Calu3 (cell line): ENCODE measurements around the gene REG1B. TPM values are rescaled to one million over a fixed set of nuclear protein-coding genes. Genes with fewer than 3 reads are reported as not detected.

Source experiments
- BruUV-seq: library from RNA; stranded (reverse); fragments of 400-500 nt; replicated peaks from 2 replicates; lab custom pipeline; 2021; lab: Mats Ljungman, UMichigan
- CTCF ChIA-PET: fragments of 300-600 bp; sonication (Branson Sonifier 250); formaldehyde crosslinking; loops from one replicate; lab custom pipeline; 2022; ENCODE audit warnings: antibody characterized with exemption; lab: Charles Lee
- DNase-seq: peaks from one replicate; pipeline ENCODE4 v3.0.0; 2022
- H3K27ac Mint-ChIP-seq: one replicate; pipeline ENCODE4 v1.8.0; 2022; ENCODE audit warnings: mixed read lengths; ENCODE audit not compliant: unreplicated experiment
- H3K27me3 Mint-ChIP-seq: one replicate; pipeline ENCODE4 v1.8.0; 2022; ENCODE audit warnings: mixed read lengths; ENCODE audit not compliant: unreplicated experiment
- H3K36me3 Mint-ChIP-seq: one replicate; pipeline ENCODE4 v1.8.0; 2022; ENCODE audit warnings: mild to moderate bottlenecking, moderate library complexity, mixed read lengths; ENCODE audit not compliant: insufficient read depth, unreplicated experiment
- H3K4me1 Mint-ChIP-seq: one replicate; pipeline ENCODE4 v1.8.0; 2022; ENCODE audit warnings: mild to moderate bottlenecking, low read depth, mixed read lengths; ENCODE audit not compliant: unreplicated experiment
- H3K4me3 Mint-ChIP-seq: one replicate; pipeline ENCODE4 v1.8.0; 2022; ENCODE audit warnings: mild to moderate bottlenecking, low read depth, moderate library complexity, mixed read lengths; ENCODE audit not compliant: unreplicated experiment
- H3K9me3 Mint-ChIP-seq: one replicate; pipeline ENCODE4 v1.8.0; 2022; ENCODE audit warnings: low read depth, mixed read lengths; ENCODE audit not compliant: unreplicated experiment
- intact Hi-C: fragments of 100-400 bp; cut with micrococcal nuclease; formaldehyde crosslinking; loops from one replicate; pipeline ENCODE4 v1.10.0; 2022; ENCODE audit not compliant: unreplicated experiment
- total RNA-seq: library from RNA; stranded (reverse); gene quantifications from 2 replicates; pipeline ENCODE4 v1.2.3, GENCODE V29; 2022
- TF ChIP-seq, protein P1 (sequence below): fragments of 200-600 bp; IDR thresholded peaks from one replicate; pipeline ENCODE4 v1.8.0; 2022; ENCODE audit warnings: antibody characterized with exemption; ENCODE audit not compliant: unreplicated experiment

The REG1B gene
- total RNA-seq, 1 experiment from 2014 or later = not detected

DNA sequence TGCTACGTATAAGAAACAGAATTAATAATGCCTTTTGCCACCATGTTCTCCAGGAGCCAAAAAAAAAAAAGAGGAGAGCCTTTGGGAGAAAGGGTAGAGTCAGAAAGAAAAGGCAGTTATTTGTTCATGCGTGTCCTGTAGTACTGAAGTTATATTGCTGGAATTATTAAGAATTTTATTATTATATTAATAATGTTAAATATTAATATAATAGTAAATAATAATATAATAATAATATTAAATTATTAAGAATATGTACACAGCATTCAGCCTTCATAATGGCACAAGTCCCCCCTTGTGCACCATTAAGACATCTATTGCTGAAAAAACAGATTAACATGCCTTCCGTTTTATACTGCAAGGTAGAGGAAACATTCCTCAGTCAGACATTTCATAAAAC lies 40.6 kb upstream of the REG1B start:
- DNase-seq = no peak
- Mint-ChIP-seq H3K4me1 (no peaks in the 10 kb centered on the region), H3K9me3 (peaks cover 5% of the 10 kb centered on the region), H3K27ac (no peak overlapping the region), H3K4me3 (no peak overlapping the region), H3K27me3 (no peaks in the 10 kb centered on the region), H3K36me3 (no peaks in the 10 kb centered on the region)
- no TSS peak for BruUV-seq
- TF ChIP-seq, protein P1, sequence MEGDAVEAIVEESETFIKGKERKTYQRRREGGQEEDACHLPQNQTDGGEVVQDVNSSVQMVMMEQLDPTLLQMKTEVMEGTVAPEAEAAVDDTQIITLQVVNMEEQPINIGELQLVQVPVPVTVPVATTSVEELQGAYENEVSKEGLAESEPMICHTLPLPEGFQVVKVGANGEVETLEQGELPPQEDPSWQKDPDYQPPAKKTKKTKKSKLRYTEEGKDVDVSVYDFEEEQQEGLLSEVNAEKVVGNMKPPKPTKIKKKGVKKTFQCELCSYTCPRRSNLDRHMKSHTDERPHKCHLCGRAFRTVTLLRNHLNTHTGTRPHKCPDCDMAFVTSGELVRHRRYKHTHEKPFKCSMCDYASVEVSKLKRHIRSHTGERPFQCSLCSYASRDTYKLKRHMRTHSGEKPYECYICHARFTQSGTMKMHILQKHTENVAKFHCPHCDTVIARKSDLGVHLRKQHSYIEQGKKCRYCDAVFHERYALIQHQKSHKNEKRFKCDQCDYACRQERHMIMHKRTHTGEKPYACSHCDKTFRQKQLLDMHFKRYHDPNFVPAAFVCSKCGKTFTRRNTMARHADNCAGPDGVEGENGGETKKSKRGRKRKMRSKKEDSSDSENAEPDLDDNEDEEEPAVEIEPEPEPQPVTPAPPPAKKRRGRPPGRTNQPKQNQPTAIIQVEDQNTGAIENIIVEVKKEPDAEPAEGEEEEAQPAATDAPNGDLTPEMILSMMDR = no peak
- intact Hi-C loops = no loop called here
- CTCF ChIA-PET = no interaction called here

DNA sequence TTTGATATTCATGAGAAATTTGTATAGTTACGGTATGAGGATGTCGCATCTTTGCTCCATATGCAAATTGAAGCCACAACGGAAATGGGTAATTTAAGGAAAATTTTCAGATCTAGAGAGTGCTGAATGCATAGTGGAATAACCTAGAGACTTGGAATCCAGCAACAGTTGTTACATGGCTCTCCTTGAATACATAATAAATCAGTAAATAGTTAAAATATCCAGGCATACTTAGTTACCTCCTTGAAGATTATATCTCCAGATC lies 37.9 kb upstream of the REG1B start:
- TF ChIP-seq, protein P1 = no peak
- CTCF ChIA-PET = no interaction called here
- no peak for DNase-seq
- intact Hi-C loops = no loop called here
- Mint-ChIP-seq H3K4me3 (no peak overlapping the region), H3K4me1 (no peaks in the 10 kb centered on the region), H3K27ac (no peak overlapping the region), H3K36me3 (no peaks in the 10 kb centered on the region), H3K27me3 (no peaks in the 10 kb centered on the region), H3K9me3 (peaks cover 5% of the 10 kb centered on the region)
- no TSS peak for BruUV-seq

DNA sequence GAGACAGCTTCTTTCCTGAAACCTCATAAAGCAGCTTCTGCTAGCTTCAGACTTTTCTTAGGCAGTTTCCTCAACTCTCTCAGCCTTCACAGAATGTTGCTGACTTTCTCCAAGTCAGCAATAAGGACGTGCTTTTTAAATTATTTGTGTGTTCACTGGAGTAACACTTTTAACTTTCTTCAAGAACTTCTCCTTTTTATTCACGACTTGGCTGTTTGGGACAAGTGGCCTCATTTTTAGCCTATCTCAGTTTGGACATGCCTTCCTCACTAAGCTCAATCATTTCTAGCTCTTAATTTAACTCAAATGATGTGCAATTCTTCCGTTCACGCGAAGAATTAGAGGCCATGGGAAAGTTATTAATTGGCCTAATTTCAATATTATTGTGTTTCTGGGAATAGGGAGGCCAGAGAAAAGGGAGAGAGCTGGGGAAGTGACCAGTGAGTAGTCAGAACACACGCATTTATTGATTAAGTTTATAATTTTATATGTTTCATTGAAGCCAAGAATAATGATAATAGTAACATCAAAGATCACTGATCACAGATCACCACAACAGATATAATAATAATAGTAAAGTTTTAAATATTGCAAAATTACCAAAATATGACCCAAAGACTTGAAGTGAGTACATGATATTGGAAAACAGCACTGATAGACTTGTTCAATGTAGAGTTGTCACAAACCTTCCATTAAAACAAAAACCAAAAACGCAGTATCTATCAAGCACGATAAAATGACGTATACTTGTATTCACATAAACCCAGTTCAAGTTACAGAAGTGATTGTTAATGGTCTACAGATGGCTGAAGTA lies 37.3 kb upstream of the REG1B start:
- CTCF ChIA-PET = no interaction called here
- no peak for DNase-seq
- Mint-ChIP-seq H3K36me3 (no peaks in the 10 kb centered on the region), H3K27ac (no peak overlapping the region), H3K9me3 (peaks cover 5% of the 10 kb centered on the region), H3K4me1 (no peaks in the 10 kb centered on the region), H3K4me3 (no peak overlapping the region), H3K27me3 (no peaks in the 10 kb centered on the region)
- TF ChIP-seq, protein P1 = no peak
- intact Hi-C loops = no loop called here
- BruUV-seq = no TSS peak

DNA sequence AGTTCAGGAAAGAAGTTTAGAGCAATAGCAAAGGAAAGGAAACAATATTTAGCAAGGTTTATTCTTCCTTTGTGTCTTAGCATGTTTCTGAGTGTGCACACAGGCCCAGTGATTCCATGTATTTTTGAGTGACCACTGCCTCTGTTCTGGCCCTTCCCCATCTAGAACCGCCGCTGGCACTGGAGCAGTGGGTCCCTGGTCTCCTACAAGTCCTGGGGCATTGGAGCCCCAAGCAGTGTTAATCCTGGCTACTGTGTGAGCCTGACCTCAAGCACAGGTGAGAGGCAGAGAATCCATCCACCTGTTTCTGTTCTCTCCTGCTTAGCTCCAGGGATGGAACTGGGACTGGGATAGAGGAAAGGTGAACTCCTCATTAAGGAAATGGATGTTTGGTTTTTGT lies 34.9 kb upstream of the REG1B start:
- Mint-ChIP-seq H3K27me3 (no peaks in the 10 kb centered on the region), H3K4me3 (no peak overlapping the region), H3K36me3 (no peaks in the 10 kb centered on the region), H3K9me3 (peaks cover 5% of the 10 kb centered on the region), H3K4me1 (no peaks in the 10 kb centered on the region), H3K27ac (no peak overlapping the region)
- BruUV-seq = no TSS peak
- CTCF ChIA-PET = no interaction called here
- DNase-seq = no peak
- intact Hi-C loops = no loop called here
- TF ChIP-seq, protein P1 = no peak
